GM23248 (cell line): ENCODE results near the gene UBE2I. TPM values are rescaled to one million over a fixed set of nuclear protein-coding genes. Genes with fewer than 3 reads are reported as not detected.

ENCODE experiments used
- DNase-seq: peaks from one replicate; pipeline ENCODE4 v3.0.0-alpha.2; 2015
- H2AFZ ChIP-seq: fragments of 200-600 bp; sonication (generic); 2 replicates; pipeline ENCODE4 v1.6.1; 2016; ENCODE audit warnings: antibody characterized with exemption
- H3F3A ChIP-seq: fragments of 200-600 bp; sonication (generic); 2 replicates; pipeline ENCODE4 v1.6.1; 2016; ENCODE audit warnings: mild to moderate bottlenecking, antibody characterized with exemption, mixed run types; ENCODE audit not compliant: insufficient read depth
- H3K27ac ChIP-seq: fragments of 200-600 bp; sonication (generic); 2 replicates; pipeline ENCODE4 v1.5.1; 2016; ENCODE audit warnings: mild to moderate bottlenecking
- H3K27me3 ChIP-seq: fragments of 200-600 bp; sonication (generic); replicated peaks from 2 replicates; pipeline ENCODE4 v1.6.1; 2016; ENCODE audit warnings: mild to moderate bottlenecking; ENCODE audit not compliant: insufficient read depth
- H3K36me3 ChIP-seq: fragments of 200-600 bp; sonication (generic); 2 replicates; pipeline ENCODE4 v1.6.1; 2016; ENCODE audit warnings: low read depth, mild to moderate bottlenecking
- H3K4me1 ChIP-seq: fragments of 200-600 bp; sonication (generic); 2 replicates; pipeline ENCODE4 v1.6.1; 2016; ENCODE audit warnings: mild to moderate bottlenecking; ENCODE audit not compliant: insufficient read depth
- H3K4me2 ChIP-seq: fragments of 200-600 bp; sonication (generic); one replicate; pipeline ENCODE4 v1.6.1; 2016; ENCODE audit warnings: mild to moderate bottlenecking; ENCODE audit not compliant: unreplicated experiment
- H3K4me3 ChIP-seq: fragments of 200-600 bp; sonication (generic); 2 replicates; pipeline ENCODE4 v1.5.1; 2016; ENCODE audit warnings: mild to moderate bottlenecking
- H3K79me2 ChIP-seq: fragments of 200-600 bp; sonication (generic); 2 replicates; pipeline ENCODE4 v1.6.1; 2016; ENCODE audit warnings: mild to moderate bottlenecking; ENCODE audit not compliant: insufficient read depth
- H3K9ac ChIP-seq: fragments of 200-600 bp; sonication (generic); 2 replicates; pipeline ENCODE4 v1.6.1; 2016; ENCODE audit warnings: mild to moderate bottlenecking
- H3K9me2 ChIP-seq: fragments of 200-600 bp; sonication (generic); 2 replicates; pipeline ENCODE4 v1.6.1; 2016; ENCODE audit warnings: mixed run types, mild to moderate bottlenecking, moderate library complexity; ENCODE audit not compliant: insufficient read depth
- H3K9me3 ChIP-seq: fragments of 200-600 bp; sonication (generic); one replicate; pipeline ENCODE4 v1.6.1; 2017; ENCODE audit warnings: low read depth
- H4K20me1 ChIP-seq: fragments of 200-600 bp; sonication (generic); 2 replicates; pipeline ENCODE4 v1.6.0; 2016; ENCODE audit not compliant: insufficient read depth
- EZH2 ChIP-seq: fragments of 200-600 bp; sonication (generic); IDR thresholded peaks from 2 replicates; pipeline ENCODE4 v1.6.1; 2018; ENCODE audit warnings: antibody characterized with exemption, mild to moderate bottlenecking; ENCODE audit not compliant: insufficient read depth, poor library complexity, severe bottlenecking
- EZH2phosphoT487 ChIP-seq: fragments of 200-600 bp; sonication (generic); IDR thresholded peaks from 2 replicates; pipeline ENCODE4 v1.6.1; 2018; ENCODE audit warnings: antibody characterized with exemption, moderate library complexity, mild to moderate bottlenecking, low read depth; ENCODE audit not compliant: insufficient read depth
- WGBS, 2 experiments: methylation state at CpG; one replicate each; pipeline ENCODE4 v1.1.6; 2015 to 2017; ENCODE audit warnings: low lambda C conversion rate in 2 of 2, low coverage in 1 of 2; ENCODE audit errors: missing lambda C conversion rate in 2 of 2; 5-methylcytosine and 5-hydroxymethylcytosine counted together
- in situ Hi-C: fragments of 300-500 bp; cut with MboI; formaldehyde crosslinking; loops from 2 replicates; pipeline ENCODE4 v1.15.0; 2020
- polyA plus RNA-seq: library from polyadenylated mRNA; unstranded; fragments of >200 nt; fragmentation: Nextera tagmentation; extraction: Ambion mirVana; gene quantifications from 2 replicates; pipeline ENCODE4 v1.2.1, GENCODE V29; 2016
- total RNA-seq: library from RNA; depleted of rRNA; stranded (reverse); fragments of >200 nt; shearing (Covaris generic); gene quantifications from 2 replicates; pipeline ENCODE4 v1.2.3, GENCODE V29; 2014

UBE2I gene
- total and polyA plus RNA-seq, 2 experiments from 2014 or later = 77.7 to 134 TPM

GRCh38 chr16:1342526-1343427, 33.3 kb downstream of the UBE2I start:
- Histone ChIP-seq H3K4me3 (no peak overlapping the region), H3K4me2 (no peak overlapping the region), H4K20me1 (no peaks in the 10 kb centered on the region), H3F3A (no peaks in the 10 kb centered on the region), H3K27me3 (no peaks in the 10 kb centered on the region; the same call in 1 of the 2 replicates), H3K36me3 (no peaks in the 10 kb centered on the region), H2AFZ (no peak overlapping the region), H3K9me2 (no peaks in the 10 kb centered on the region), H3K79me2 (no peaks in the 10 kb centered on the region), H3K9me3 (no peaks in the 10 kb centered on the region), H3K27ac (no peak overlapping the region), H3K4me1 (no peaks in the 10 kb centered on the region), H3K9ac (no peak overlapping the region)
- peak; percentile 86 for DNase-seq
- in situ Hi-C loops = no loop called here
- 11 to 16% methylated on average over 34 to 46 of the region's 49 CpGs for WGBS, 2 experiments
- TF ChIP-seq EZH2 (no peak), EZH2phosphoT487 (no peak)

- H3K4me3 ChIP-seq = no peak overlapping the region
- no peak for DNase-seq
- no peaks in the 10 kb centered on the region for H3F3A ChIP-seq
- H4K20me1 ChIP-seq = no peaks in the 10 kb centered on the region
- H2AFZ ChIP-seq = no peak overlapping the region
- no peaks in the 10 kb centered on the region for H3K36me3 ChIP-seq
- in situ Hi-C loops = no loop called here
- no peaks in the 10 kb centered on the region for H3K4me1 ChIP-seq
- no peaks in the 10 kb centered on the region for H3K27me3 ChIP-seq
- TF ChIP-seq EZH2phosphoT487 (no peak), EZH2 (no peak)
- no peak overlapping the region for H3K27ac ChIP-seq
- no peaks in the 10 kb centered on the region for H3K9me3 ChIP-seq
- no peak overlapping the region for H3K4me2 ChIP-seq
- H3K9me2 ChIP-seq = no peaks in the 10 kb centered on the region
- H3K79me2 ChIP-seq = no peaks in the 10 kb centered on the region
- 56% methylated on average over 38 to 44 of the region's 44 CpGs for WGBS, 2 experiments
- no peak overlapping the region for H3K9ac ChIP-seq
Observed at GRCh38 chr16:1343428-1344242, 34.2 kb downstream of the UBE2I start.

- no peak for DNase-seq
- H4K20me1 ChIP-seq = no peaks in the 10 kb centered on the region
- no peaks in the 10 kb centered on the region for H3K9me2 ChIP-seq
- no peaks in the 10 kb centered on the region for H3K4me1 ChIP-seq
- H3K9me3 ChIP-seq = no peaks in the 10 kb centered on the region
- H3K36me3 ChIP-seq = no peaks in the 10 kb centered on the region
- H3K79me2 ChIP-seq = no peaks in the 10 kb centered on the region; the same call in 1 of the 2 replicates
- H3K4me2 ChIP-seq = no peak overlapping the region
- no peak overlapping the region for H3K9ac ChIP-seq
- in situ Hi-C loops = no loop called here
- no peaks in the 10 kb centered on the region for H3F3A ChIP-seq
- WGBS, 2 experiments = 88 to 89% methylated on average over 12 to 14 of the region's 14 CpGs
- H2AFZ ChIP-seq = no peak overlapping the region
- H3K27me3 ChIP-seq = no peaks in the 10 kb centered on the region
- H3K27ac ChIP-seq = no peak overlapping the region
- no peak overlapping the region for H3K4me3 ChIP-seq
- TF ChIP-seq EZH2 = no peak
- TF ChIP-seq EZH2phosphoT487 = no peak
Observed at GRCh38 chr16:1344499-1344898, 35.1 kb downstream of the UBE2I start.

GRCh38 chr16:1345087-1345486, 35.7 kb downstream of the UBE2I start:
- Histone ChIP-seq H3K27ac (no peak overlapping the region), H4K20me1 (no peaks in the 10 kb centered on the region), H3K4me2 (no peak overlapping the region), H3K9me2 (no peaks in the 10 kb centered on the region), H3K4me3 (no peak overlapping the region), H2AFZ (no peak overlapping the region), H3K9me3 (no peaks in the 10 kb centered on the region), H3F3A (no peaks in the 10 kb centered on the region), H3K27me3 (no peaks in the 10 kb centered on the region), H3K36me3 (no peaks in the 10 kb centered on the region; the same call in 1 of the 2 replicates), H3K4me1 (no peaks in the 10 kb centered on the region), H3K9ac (no peak overlapping the region), H3K79me2 (peaks cover 6% of the 10 kb centered on the region)
- in situ Hi-C loops = no loop called here
- TF ChIP-seq EZH2phosphoT487 (no peak), EZH2 (no peak)
- no peak for DNase-seq
- 54 to 55% methylated on average over 7 to 11 of the region's 11 CpGs for WGBS, 2 experiments
